RWPE2 (cell line): Measurements from ENCODE around the gene SYCE3.

Experiments
- ATAC-seq: fragments of 200-7000 bp; cut with Tn5 transposase; 3 replicates; pipeline ENCODE4 v1.9.1; 2021; ENCODE audit warnings: low read depth
- DNase-seq: peaks from one replicate; pipeline ENCODE4 v3.0.0-alpha.2; 2020; ENCODE audit warnings: low spot score
- H3K27ac ChIP-seq: fragments of 450-650 bp; 2 replicates; pipeline ENCODE4 v1.5.1; 2017; ENCODE audit warnings: mild to moderate bottlenecking; ENCODE audit not compliant: poor library complexity, severe bottlenecking
- H3K27me3 ChIP-seq: fragments of 250-450 bp; sonication (Bioruptor Pico); 2 replicates; pipeline ENCODE4 v1.5.1; 2021; ENCODE audit warnings: mild to moderate bottlenecking, moderate library complexity; ENCODE audit not compliant: insufficient read depth, poor library complexity, severe bottlenecking
- H3K36me3 ChIP-seq: fragments of 250-450 bp; sonication (Bioruptor Pico); 2 replicates; pipeline ENCODE4 v1.5.1; 2020; ENCODE audit warnings: low read depth, mild to moderate bottlenecking, moderate library complexity
- H3K4me1 ChIP-seq: fragments of 250-450 bp; sonication (Bioruptor Pico); 2 replicates; pipeline ENCODE4 v1.5.1; 2021; ENCODE audit warnings: mild to moderate bottlenecking, moderate library complexity; ENCODE audit not compliant: insufficient read depth, poor library complexity, severe bottlenecking
- H3K4me3 ChIP-seq: fragments of 250-450 bp; sonication (Bioruptor Pico); 2 replicates; pipeline ENCODE4 v1.5.1; 2021; ENCODE audit warnings: mild to moderate bottlenecking, moderate library complexity; ENCODE audit not compliant: severe bottlenecking
- H3K9me3 ChIP-seq: fragments of 250-450 bp; sonication (Bioruptor Pico); 2 replicates; pipeline ENCODE4 v1.5.1; 2021; ENCODE audit warnings: mild to moderate bottlenecking, moderate library complexity; ENCODE audit not compliant: severe bottlenecking
- TF ChIP-seq, protein P1 (sequence below): fragments of 450-650 bp; IDR thresholded peaks from one replicate; pipeline ENCODE4 v1.5.1; 2017; ENCODE audit warnings: mild to moderate bottlenecking, moderate library complexity; ENCODE audit not compliant: poor library complexity, severe bottlenecking

The SYCE3 gene

GRCh38 chr22:50573491-50574382, 11.0 kb upstream of the SYCE3 start:
- Histone ChIP-seq H3K4me1 (no peaks in the 10 kb centered on the region), H3K27me3 (no peaks in the 10 kb centered on the region), H3K9me3 (no peaks in the 10 kb centered on the region), H3K4me3 (no peak overlapping the region), H3K27ac (no peak overlapping the region), H3K36me3 (peaks cover 14% of the 10 kb centered on the region)
- TF ChIP-seq, protein P1, sequence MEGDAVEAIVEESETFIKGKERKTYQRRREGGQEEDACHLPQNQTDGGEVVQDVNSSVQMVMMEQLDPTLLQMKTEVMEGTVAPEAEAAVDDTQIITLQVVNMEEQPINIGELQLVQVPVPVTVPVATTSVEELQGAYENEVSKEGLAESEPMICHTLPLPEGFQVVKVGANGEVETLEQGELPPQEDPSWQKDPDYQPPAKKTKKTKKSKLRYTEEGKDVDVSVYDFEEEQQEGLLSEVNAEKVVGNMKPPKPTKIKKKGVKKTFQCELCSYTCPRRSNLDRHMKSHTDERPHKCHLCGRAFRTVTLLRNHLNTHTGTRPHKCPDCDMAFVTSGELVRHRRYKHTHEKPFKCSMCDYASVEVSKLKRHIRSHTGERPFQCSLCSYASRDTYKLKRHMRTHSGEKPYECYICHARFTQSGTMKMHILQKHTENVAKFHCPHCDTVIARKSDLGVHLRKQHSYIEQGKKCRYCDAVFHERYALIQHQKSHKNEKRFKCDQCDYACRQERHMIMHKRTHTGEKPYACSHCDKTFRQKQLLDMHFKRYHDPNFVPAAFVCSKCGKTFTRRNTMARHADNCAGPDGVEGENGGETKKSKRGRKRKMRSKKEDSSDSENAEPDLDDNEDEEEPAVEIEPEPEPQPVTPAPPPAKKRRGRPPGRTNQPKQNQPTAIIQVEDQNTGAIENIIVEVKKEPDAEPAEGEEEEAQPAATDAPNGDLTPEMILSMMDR: no peak
- DNase-seq (no peak), ATAC-seq (no peak)

DNA sequence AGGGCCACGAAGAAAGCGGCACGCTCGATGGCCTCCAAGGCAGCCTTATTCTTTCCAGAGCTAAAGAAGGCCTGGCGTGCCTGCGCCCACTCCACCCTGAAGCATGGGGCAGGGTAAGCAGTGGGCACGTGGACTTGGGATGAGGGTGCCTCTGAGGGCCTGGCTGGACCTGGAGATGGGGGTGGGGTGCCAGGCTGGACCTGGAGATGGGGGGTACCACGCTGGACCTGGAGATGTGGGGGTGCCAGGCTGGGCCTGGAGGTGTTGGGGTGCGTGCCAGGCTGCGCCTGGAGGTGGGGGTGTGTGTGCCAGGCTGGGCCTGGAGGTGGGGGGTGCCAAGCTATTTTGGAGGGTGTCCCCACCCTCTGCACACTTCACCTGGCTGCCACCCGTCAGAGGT, 10.2 kb upstream of the SYCE3 start:
- DNase-seq: no peak
- H3K36me3 ChIP-seq: peaks cover 12% of the 10 kb centered on the region
- TF ChIP-seq, protein P1: no peak
- ATAC-seq: no peak
- no peaks in the 10 kb centered on the region for H3K4me1 ChIP-seq
- no peak overlapping the region for H3K27ac ChIP-seq
- H3K27me3 ChIP-seq: no peaks in the 10 kb centered on the region
- H3K9me3 ChIP-seq: no peaks in the 10 kb centered on the region
- H3K4me3 ChIP-seq: no peak overlapping the region

GRCh38 chr22:50571264-50572175, 8.8 kb upstream of the SYCE3 start:
- TF ChIP-seq, protein P1: no peak
- H3K4me3 ChIP-seq: no peak overlapping the region
- ATAC-seq (no peak), DNase-seq (no peak)
- peaks cover 12% of the 10 kb centered on the region for H3K36me3 ChIP-seq
- no peaks in the 10 kb centered on the region for H3K9me3 ChIP-seq
- no peak overlapping the region for H3K27ac ChIP-seq
- no peaks in the 10 kb centered on the region for H3K4me1 ChIP-seq
- no peaks in the 10 kb centered on the region for H3K27me3 ChIP-seq

DNA sequence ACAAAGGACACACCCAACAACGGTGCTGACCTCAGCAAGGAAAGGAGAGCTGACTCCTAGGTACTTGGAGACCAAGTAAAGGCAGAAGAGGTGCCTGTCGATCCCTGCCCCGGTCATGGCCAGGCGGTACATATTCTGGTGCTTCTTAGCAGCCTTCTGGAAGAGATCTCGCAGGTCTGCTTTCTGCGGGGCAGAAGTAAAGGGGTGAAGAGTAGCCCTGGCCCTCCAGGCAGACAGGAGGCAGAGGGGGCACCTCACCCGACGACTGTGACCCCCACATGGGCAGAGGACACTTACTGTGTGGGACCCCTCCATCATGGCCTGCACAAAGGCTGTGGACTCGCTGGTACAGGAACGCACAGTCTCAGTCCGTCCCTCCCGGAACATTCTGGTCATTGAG, 8.1 kb upstream of the SYCE3 start:
- H3K36me3 ChIP-seq: peaks cover 12% of the 10 kb centered on the region
- H3K9me3 ChIP-seq: no peaks in the 10 kb centered on the region
- ATAC-seq: no peak
- TF ChIP-seq, protein P1: no peak
- no peaks in the 10 kb centered on the region for H3K4me1 ChIP-seq
- H3K27me3 ChIP-seq: no peaks in the 10 kb centered on the region
- H3K27ac ChIP-seq: no peak overlapping the region
- H3K4me3 ChIP-seq: no peak overlapping the region
- DNase-seq: no peak
